Testis (tissue), 3 donors: ENCODE data around the gene KLHL5. TPM values are rescaled to one million over a fixed set of nuclear protein-coding genes. Genes with fewer than 3 reads are reported as not detected.

Source experiments
- DNase-seq: peaks from one replicate; pipeline ENCODE4 v3.0.0-alpha.2; 2019
- H3K27ac ChIP-seq, 2 donors: fragments of 200-600 bp; sonication (generic); one replicate each; pipeline ENCODE4 v1.5.1; 2019
- H3K27me3 ChIP-seq: fragments of 200-600 bp; sonication (generic); one replicate; pipeline ENCODE4 v1.5.1; 2019
- H3K36me3 ChIP-seq: fragments of 200-600 bp; sonication (generic); one replicate; pipeline ENCODE4 v1.5.1; 2017; ENCODE audit warnings: low read depth; ENCODE audit errors: missing control alignments
- H3K4me1 ChIP-seq: fragments of 200-600 bp; sonication (generic); one replicate; pipeline ENCODE4 v1.5.1; 2019
- H3K4me3 ChIP-seq, 2 donors: fragments of 200-600 bp; sonication (generic); one replicate each; pipeline ENCODE4 v1.5.1; 2017 to 2019
- H3K9me3 ChIP-seq: fragments of 200-600 bp; sonication (generic); one replicate; pipeline ENCODE4 v1.5.1; 2017
- POLR2A ChIP-seq: fragments of 450-650 bp; IDR thresholded peaks from one replicate; pipeline ENCODE4 v1.6.1; 2017; ENCODE audit warnings: antibody characterized with exemption, mild to moderate bottlenecking, moderate library complexity
- WGBS, 2 donors: methylation state at CpG; one replicate each; pipeline ENCODE4 v1.1.5; 2018; 5-methylcytosine and 5-hydroxymethylcytosine counted together
- intact Hi-C: fragments of 100-400 bp; cut with DNase I; formaldehyde crosslinking; loops from one replicate; pipeline ENCODE4 v1.15.1; 2023; ENCODE audit warnings: low total_unique reads
- polyA plus RNA-seq: library from polyadenylated mRNA; stranded (reverse); fragments of 350-450 nt; fragmentation: Illumina TruSeq; extraction: RNeasy Lipid Tissue Mini Kit (QIAGEN cat#74804); gene quantifications from one replicate; pipeline ENCODE4 v1.2.3, GENCODE V29; 2014; ENCODE audit warnings: low read depth, low replicate concordance; ENCODE audit not compliant: insufficient read depth
- total RNA-seq, 2 donors: library from RNA; depleted of rRNA; stranded (reverse); fragments of >200 nt; gene quantifications; one replicate each; pipeline ENCODE4 v1.2.3, GENCODE V29; 2016
- TF ChIP-seq, protein P1 (sequence below), 3 experiments: fragments of 450-650 bp in 2 of 3; fragments of 200-600 bp in 1 of 3; sonication (generic) in 1 of 3; IDR thresholded peaks; one replicate each; pipeline ENCODE4 v1.5.1; 2016 to 2019; ENCODE audit warnings: antibody characterized with exemption in 3 of 3, mild to moderate bottlenecking in 2 of 3, moderate library complexity in 1 of 3

Gene KLHL5
- total and polyA plus RNA-seq, 3 donors from 2014 or later = 11.0 to 20.9 (median 14.4) TPM

GRCh38 chr4:39043861-39044363, 18.1 kb upstream of the KLHL5 start:
- peaks cover 7% of the 10 kb centered on the region for H3K4me1 ChIP-seq
- no peak for DNase-seq
- H3K4me3 ChIP-seq = peak overlapping the region; percentile 64 to 91
- intact Hi-C loops = no loop called here
- no peaks in the 10 kb centered on the region for H3K9me3 ChIP-seq
- H3K27ac ChIP-seq = peak overlapping the region; percentile 18 to 93
- no peak for TF ChIP-seq POLR2A
- TF ChIP-seq, protein P1, sequence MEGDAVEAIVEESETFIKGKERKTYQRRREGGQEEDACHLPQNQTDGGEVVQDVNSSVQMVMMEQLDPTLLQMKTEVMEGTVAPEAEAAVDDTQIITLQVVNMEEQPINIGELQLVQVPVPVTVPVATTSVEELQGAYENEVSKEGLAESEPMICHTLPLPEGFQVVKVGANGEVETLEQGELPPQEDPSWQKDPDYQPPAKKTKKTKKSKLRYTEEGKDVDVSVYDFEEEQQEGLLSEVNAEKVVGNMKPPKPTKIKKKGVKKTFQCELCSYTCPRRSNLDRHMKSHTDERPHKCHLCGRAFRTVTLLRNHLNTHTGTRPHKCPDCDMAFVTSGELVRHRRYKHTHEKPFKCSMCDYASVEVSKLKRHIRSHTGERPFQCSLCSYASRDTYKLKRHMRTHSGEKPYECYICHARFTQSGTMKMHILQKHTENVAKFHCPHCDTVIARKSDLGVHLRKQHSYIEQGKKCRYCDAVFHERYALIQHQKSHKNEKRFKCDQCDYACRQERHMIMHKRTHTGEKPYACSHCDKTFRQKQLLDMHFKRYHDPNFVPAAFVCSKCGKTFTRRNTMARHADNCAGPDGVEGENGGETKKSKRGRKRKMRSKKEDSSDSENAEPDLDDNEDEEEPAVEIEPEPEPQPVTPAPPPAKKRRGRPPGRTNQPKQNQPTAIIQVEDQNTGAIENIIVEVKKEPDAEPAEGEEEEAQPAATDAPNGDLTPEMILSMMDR (IDR thresholded peaks at IDR 0.05) = no peak
- H3K27me3 ChIP-seq = no peaks in the 10 kb centered on the region
- H3K36me3 ChIP-seq = no peaks in the 10 kb centered on the region
- 9 to 12% methylated on average over 8 of the region's 8 CpGs for WGBS, 2 donors

DNA sequence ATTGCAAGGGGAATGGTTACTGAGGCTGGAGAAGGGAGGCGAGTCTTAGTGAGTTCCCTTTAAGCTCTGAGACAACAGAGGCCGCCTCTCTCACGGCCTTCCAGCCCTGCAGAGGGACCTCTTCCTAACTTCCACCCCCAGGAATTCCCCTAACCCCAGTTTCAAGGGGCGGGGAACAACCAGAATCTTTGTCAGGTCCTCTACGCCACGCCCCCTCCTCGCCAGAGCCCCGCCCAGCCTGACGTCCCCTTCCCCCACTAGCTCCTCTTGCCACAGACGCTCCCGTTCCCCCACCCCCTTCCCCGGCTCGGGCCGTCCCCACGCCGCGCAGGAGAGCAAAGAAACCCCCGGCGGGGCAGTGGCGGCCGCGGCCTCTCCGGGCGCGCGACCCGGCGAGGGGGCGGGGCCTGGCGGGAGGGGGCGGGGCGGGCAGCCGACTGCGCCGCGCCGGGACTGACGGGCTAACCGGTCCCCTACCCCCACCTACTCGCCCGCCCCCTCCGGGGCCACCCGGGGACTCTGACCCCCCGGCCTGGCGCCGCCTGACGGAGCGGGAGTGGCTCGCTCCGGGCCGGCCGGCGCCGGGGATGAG, 17.6 kb upstream of the KLHL5 start:
- DNase-seq = peak; percentile 93
- WGBS, 2 donors = 0 to 1% methylated on average over 12 to 20 of the region's 54 CpGs
- intact Hi-C loops = no loop called here
- Histone ChIP-seq H3K27ac (peak overlapping the region; percentile 18 to 93), H3K36me3 (no peaks in the 10 kb centered on the region), H3K4me1 (peaks cover 7% of the 10 kb centered on the region), H3K27me3 (no peaks in the 10 kb centered on the region), H3K4me3 (peak overlapping the region; percentile 64 to 91), H3K9me3 (no peaks in the 10 kb centered on the region)
- TF ChIP-seq, protein P1 (IDR thresholded peaks at IDR 0.05) = no peak
- no peak for TF ChIP-seq POLR2A

DNA sequence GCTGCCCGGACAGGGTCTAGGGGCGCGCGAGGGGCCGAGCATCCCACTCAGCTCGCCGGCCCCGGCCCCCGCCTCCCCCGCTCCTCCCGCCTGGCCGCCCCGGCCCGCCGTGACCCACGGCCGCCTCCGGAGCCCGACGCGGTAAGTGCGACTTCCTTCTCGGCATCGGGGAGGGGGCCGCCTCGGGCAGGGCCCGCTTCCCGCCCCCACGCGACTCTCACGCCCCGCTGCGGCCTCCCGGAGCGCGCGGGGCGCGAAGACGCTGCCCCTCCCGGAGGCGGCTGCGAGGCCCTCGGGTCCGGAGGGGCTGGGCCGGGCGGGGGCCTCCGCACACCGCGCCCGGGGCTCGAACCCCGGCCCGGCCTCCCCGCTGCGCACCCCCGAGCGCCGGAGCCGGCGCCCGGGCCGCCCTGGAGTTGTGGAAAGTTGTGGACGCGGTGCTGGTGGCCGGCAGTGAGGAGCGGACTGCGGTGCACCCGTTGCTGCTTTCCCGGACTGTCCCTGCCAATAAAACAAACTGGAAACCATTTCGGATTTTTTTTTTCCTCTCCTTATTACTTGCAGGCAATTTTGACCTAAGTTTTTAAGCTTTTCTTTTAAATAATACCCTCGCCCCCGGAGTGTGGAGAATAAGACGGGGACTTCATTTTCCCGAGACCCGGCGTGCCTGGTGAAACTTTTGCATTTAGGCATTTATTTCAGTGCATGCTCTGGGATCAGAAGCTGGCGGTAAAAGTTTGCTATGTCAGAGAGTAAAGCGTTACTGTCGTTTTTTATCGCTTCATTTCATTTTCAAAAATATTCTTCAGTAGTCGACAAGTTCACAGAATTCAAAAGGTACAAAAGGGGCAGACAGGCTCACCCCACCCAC, 16.8 kb upstream of the KLHL5 start:
- Histone ChIP-seq H3K4me3 (peak overlapping the region; percentile 64 to 91), H3K4me1 (peaks cover 8% of the 10 kb centered on the region), H3K27ac (peak overlapping the region; percentile 39 to 93), H3K36me3 (no peaks in the 10 kb centered on the region), H3K27me3 (no peaks in the 10 kb centered on the region), H3K9me3 (no peaks in the 10 kb centered on the region)
- DNase-seq = peak; percentile 42
- 0 to 2% methylated on average over 18 to 32 of the region's 82 CpGs for WGBS, 2 donors
- intact Hi-C loops = no loop called here
- TF ChIP-seq, protein P1 (IDR thresholded peaks at IDR 0.05) = no peak
- TF ChIP-seq POLR2A = no peak

GRCh38 chr4:39045827-39046221, 16.2 kb upstream of the KLHL5 start:
- H3K27ac ChIP-seq = peak overlapping the region; percentile 39 to 93
- no peaks in the 10 kb centered on the region for H3K27me3 ChIP-seq
- DNase-seq = peak; percentile 19
- peaks cover 14% of the 10 kb centered on the region for H3K4me1 ChIP-seq
- H3K9me3 ChIP-seq = no peaks in the 10 kb centered on the region
- no peaks in the 10 kb centered on the region for H3K36me3 ChIP-seq
- TF ChIP-seq, protein P1 (IDR thresholded peaks at IDR 0.05) = no peak
- no peak for TF ChIP-seq POLR2A
- peak overlapping the region; percentile 64 to 91 for H3K4me3 ChIP-seq
- intact Hi-C loops = no loop called here
- WGBS, 2 donors = 33 to 47% methylated on average over 3 of the region's 3 CpGs
